HG02973 (cell line): ENCODE results near the gene DCAF11.

Experiments
- ATAC-seq: cut with Tn5 transposase; IDR thresholded peaks from one replicate; pipeline ENCODE4 v1.9.1; 2021; ENCODE audit warnings: moderate library complexity; ENCODE audit not compliant: unreplicated experiment

The DCAF11 gene

GRCh38 chr14:24156840-24157239 is 42.3 kb downstream of the DCAF11 start:
- ATAC-seq = no peak

GRCh38 chr14:24157331-24157730 is 42.8 kb downstream of the DCAF11 start:
- no peak for ATAC-seq

- ATAC-seq = no peak
These were observed 45.4 kb downstream of the DCAF11 start for GRCh38 chr14:24159777-24160498.

- ATAC-seq = no peak
These were observed 45.9 kb downstream of the DCAF11 start for GRCh38 chr14:24160499-24160849.

- ATAC-seq = peak; percentile 70
These were observed 46.5 kb downstream of the DCAF11 start, which contains the start of gene IRF9 for GRCh38 chr14:24160850-24161804. IRF9 (plus strand) TSS chr14:24161265; CDS start chr14:24162145, 880 bp downstream.

GRCh38 chr14:24162093-24162492 is 47.5 kb downstream of the DCAF11 start:
- ATAC-seq = no peak

GRCh38 chr14:24164518-24164991 is 50.0 kb downstream of the DCAF11 start:
- no peak for ATAC-seq

GRCh38 chr14:24165785-24166184 is 51.2 kb downstream of the DCAF11 start:
- ATAC-seq = no peak

GRCh38 chr14:24167469-24168114 is 53.0 kb downstream of the DCAF11 start:
- no peak for ATAC-seq

- peak; percentile 60 for ATAC-seq
These were observed 57.1 kb downstream of the DCAF11 start, which contains the start of gene REC8 for GRCh38 chr14:24171422-24172260. REC8 (plus strand) TSS chr14:24172080; CDS start chr14:24172553, 473 bp downstream.

- ATAC-seq = no peak
These were observed 57.8 kb downstream of the DCAF11 start for GRCh38 chr14:24172261-24172860.

GRCh38 chr14:24172871-24173281 is 58.3 kb downstream of the DCAF11 start:
- no peak for ATAC-seq
